ENCODE results near the gene ZNF20. TPM values are rescaled to one million over a fixed set of nuclear protein-coding genes. Genes with fewer than 3 reads are reported as not detected.
"Not testable (repeated sequence)": the region's sequence is repeated elsewhere in the genome, so short reads cannot be mapped to it uniquely, and the experiment has no call there.

The ZNF20 gene
- total RNA-seq, 2 donors from 2014 or later = 2.7 to 3.4 TPM

GRCh38 chr19:12140545-12141404 lies 625 bp upstream of the ZNF20 start:
- ATAC-seq (replicated peaks in 1 of 2) = peak; percentile 70 to 71
- Mint-ChIP-seq H3K4me3 (peak overlapping the region; percentile 82 to 92), H3K9me3 (peaks cover 6 to 12% of the 10 kb centered on the region in 2 donors), H3K4me1 (ENCODE audit: low read depth) (peaks cover 41% of the 10 kb centered on the region), H3K27ac (peak overlapping the region; percentile 4), H3K27me3 (ENCODE audit: low read depth) (no peaks in the 10 kb centered on the region), H3K36me3 (ENCODE audit: insufficient read depth in 2 of 2) (peaks cover 15 to 16% of the 10 kb centered on the region in 2 donors)
- peak; percentile 87 to 88 for DNase-seq

GRCh38 chr19:12139269-12139668 lies 881 bp downstream of the ZNF20 start:
- Mint-ChIP-seq H3K36me3 (ENCODE audit: insufficient read depth in 2 of 2) (peaks cover 11 to 18% of the 10 kb centered on the region in 2 donors), H3K27ac (no peak overlapping the region), H3K9me3 (peaks cover 0 to 5% of the 10 kb centered on the region in 2 donors), H3K27me3 (ENCODE audit: low read depth) (no peaks in the 10 kb centered on the region), H3K4me3 (peak overlapping the region; percentile 82 to 92), H3K4me1 (ENCODE audit: low read depth) (peaks cover 41% of the 10 kb centered on the region)
- ATAC-seq (replicated peaks in 1 of 2) (no peak), DNase-seq (no peak)

- Mint-ChIP-seq H3K4me3 (peak overlapping the region in 1 of 2 donors; percentile 11), H3K27ac (no peak overlapping the region), H3K36me3 (ENCODE audit: insufficient read depth in 2 of 2) (peaks cover 27 to 35% of the 10 kb centered on the region in 2 donors), H3K9me3 (peaks cover 4 to 18% of the 10 kb centered on the region in 2 donors), H3K27me3 (ENCODE audit: low read depth) (no peaks in the 10 kb centered on the region), H3K4me1 (ENCODE audit: low read depth) (peaks cover 41% of the 10 kb centered on the region)
- peak; percentile 31 to 41 for DNase-seq
- peak; percentile 28 to 30 for ATAC-seq (replicated peaks in 1 of 2)
Observed at GRCh38 chr19:12137221-12137940, 2.8 kb downstream of the ZNF20 start.

- H3K27me3 Mint-ChIP-seq (ENCODE audit: low read depth) = no peaks in the 10 kb centered on the region
- H3K4me1 Mint-ChIP-seq (ENCODE audit: low read depth) = peaks cover 14% of the 10 kb centered on the region
- DNase-seq (no peak), ATAC-seq (replicated peaks in 1 of 2) (no peak)
- peaks cover 14 to 28% of the 10 kb centered on the region in 2 donors for H3K9me3 Mint-ChIP-seq
- no peak overlapping the region for H3K27ac Mint-ChIP-seq
- peaks cover 35 to 50% of the 10 kb centered on the region in 2 donors for H3K36me3 Mint-ChIP-seq (ENCODE audit: insufficient read depth in 2 of 2)
- H3K4me3 Mint-ChIP-seq = no peak overlapping the region
Observed at GRCh38 chr19:12133069-12133468, 7.1 kb downstream of the ZNF20 start.

GRCh38 chr19:12126707-12127106 lies 13.4 kb downstream of the ZNF20 start:
- H3K4me3 Mint-ChIP-seq = no peak overlapping the region
- H3K27ac Mint-ChIP-seq = no peak overlapping the region
- ATAC-seq (replicated peaks in 1 of 2) = no peak
- no peaks in the 10 kb centered on the region for H3K4me1 Mint-ChIP-seq (ENCODE audit: low read depth)
- peaks cover 5 to 6% of the 10 kb centered on the region in 2 donors for H3K9me3 Mint-ChIP-seq
- H3K36me3 Mint-ChIP-seq (ENCODE audit: insufficient read depth in 2 of 2) = peaks cover 7 to 11% of the 10 kb centered on the region in 2 donors
- no peak for DNase-seq
- no peaks in the 10 kb centered on the region for H3K27me3 Mint-ChIP-seq (ENCODE audit: low read depth)

- Mint-ChIP-seq H3K36me3 (ENCODE audit: insufficient read depth in 2 of 2) (peaks cover 15 to 20% of the 10 kb centered on the region in 2 donors), H3K27me3 (ENCODE audit: low read depth) (no peaks in the 10 kb centered on the region), H3K4me3 (no peak overlapping the region), H3K27ac (no peak overlapping the region), H3K9me3 (peaks cover 5 to 13% of the 10 kb centered on the region in 2 donors), H3K4me1 (ENCODE audit: low read depth) (peaks cover 12% of the 10 kb centered on the region)
- ATAC-seq (replicated peaks in 1 of 2) (no peak), DNase-seq (no peak)
Observed at GRCh38 chr19:12117201-12117970, 22.8 kb downstream of the ZNF20 start.

GRCh38 chr19:12113121-12113520 lies 27.0 kb downstream of the ZNF20 start:
- H3K4me1 Mint-ChIP-seq (ENCODE audit: low read depth) = peaks cover 17% of the 10 kb centered on the region
- peaks cover 27 to 48% of the 10 kb centered on the region in 2 donors for H3K36me3 Mint-ChIP-seq (ENCODE audit: insufficient read depth in 2 of 2)
- H3K9me3 Mint-ChIP-seq = peaks cover 8 to 15% of the 10 kb centered on the region in 2 donors
- DNase-seq = no peak
- H3K27me3 Mint-ChIP-seq (ENCODE audit: low read depth) = no peaks in the 10 kb centered on the region
- H3K4me3 Mint-ChIP-seq = no peak overlapping the region
- no peak for ATAC-seq (replicated peaks in 1 of 2)
- H3K27ac Mint-ChIP-seq = no peak overlapping the region

- peaks cover 27 to 48% of the 10 kb centered on the region in 2 donors for H3K36me3 Mint-ChIP-seq (ENCODE audit: insufficient read depth in 2 of 2)
- peak; percentile 16 to 58 for DNase-seq
- peak; percentile 93 to 97 for ATAC-seq (replicated peaks in 1 of 2)
- H3K9me3 Mint-ChIP-seq = peaks cover 8 to 15% of the 10 kb centered on the region in 2 donors
- H3K27ac Mint-ChIP-seq = no peak overlapping the region
- H3K27me3 Mint-ChIP-seq (ENCODE audit: low read depth) = no peaks in the 10 kb centered on the region
- peaks cover 17% of the 10 kb centered on the region for H3K4me1 Mint-ChIP-seq (ENCODE audit: low read depth)
- H3K4me3 Mint-ChIP-seq = no peak overlapping the region
Observed at GRCh38 chr19:12112701-12113100, 27.4 kb downstream of the ZNF20 start.

- Mint-ChIP-seq H3K36me3 (ENCODE audit: insufficient read depth in 2 of 2) (peaks cover 27 to 48% of the 10 kb centered on the region in 2 donors), H3K27ac (no peak overlapping the region), H3K4me1 (ENCODE audit: low read depth) (peaks cover 17% of the 10 kb centered on the region), H3K4me3 (no peak overlapping the region), H3K27me3 (ENCODE audit: low read depth) (no peaks in the 10 kb centered on the region), H3K9me3 (peaks cover 8 to 15% of the 10 kb centered on the region in 2 donors)
- ATAC-seq (replicated peaks in 1 of 2) (no peak), DNase-seq (no peak)
Observed at GRCh38 chr19:12111943-12112637, 28.1 kb downstream of the ZNF20 start.

- ATAC-seq (replicated peaks in 1 of 2) = no peak
- H3K27me3 Mint-ChIP-seq (ENCODE audit: low read depth) = no peaks in the 10 kb centered on the region
- peaks cover 8 to 15% of the 10 kb centered on the region in 2 donors for H3K9me3 Mint-ChIP-seq
- H3K4me3 Mint-ChIP-seq = no peak overlapping the region
- peaks cover 17% of the 10 kb centered on the region for H3K4me1 Mint-ChIP-seq (ENCODE audit: low read depth)
- H3K36me3 Mint-ChIP-seq (ENCODE audit: insufficient read depth in 2 of 2) = peaks cover 26 to 48% of the 10 kb centered on the region in 2 donors
- H3K27ac Mint-ChIP-seq = no peak overlapping the region
- no peak for DNase-seq
Observed at GRCh38 chr19:12111176-12111575, 29.0 kb downstream of the ZNF20 start.

- H3K4me3 Mint-ChIP-seq; H3K9me3 Mint-ChIP-seq; DNase-seq; ATAC-seq (replicated peaks in 1 of 2); H3K4me1 Mint-ChIP-seq (ENCODE audit: low read depth); H3K27ac Mint-ChIP-seq; H3K27me3 Mint-ChIP-seq (ENCODE audit: low read depth): not testable (repeated sequence)
- H3K36me3 Mint-ChIP-seq (ENCODE audit: insufficient read depth in 2 of 2) = peaks cover 3 to 15% of the 10 kb centered on the region in 2 donors
Observed at GRCh38 chr19:12103909-12104308, 36.2 kb downstream of the ZNF20 start.

- no peak for DNase-seq
- Mint-ChIP-seq H3K4me1 (ENCODE audit: low read depth) (peaks cover 18% of the 10 kb centered on the region), H3K27me3 (ENCODE audit: low read depth) (no peaks in the 10 kb centered on the region), H3K36me3 (ENCODE audit: insufficient read depth in 2 of 2) (peaks cover 10 to 37% of the 10 kb centered on the region in 2 donors), H3K27ac (no peak overlapping the region), H3K4me3 (no peak overlapping the region), H3K9me3 (peaks cover 2% of the 10 kb centered on the region in 2 donors)
- ATAC-seq (replicated peaks in 1 of 2) = no peak
Observed at GRCh38 chr19:12098040-12098439, 42.1 kb downstream of the ZNF20 start.
